GM19023 (cell line): ENCODE measurements around the gene CEACAM5.
"Not testable (repeated sequence)": the region's sequence is repeated elsewhere in the genome, so short reads cannot be mapped to it uniquely, and the experiment has no call there.

Source experiments
- ATAC-seq: cut with Tn5 transposase; IDR thresholded peaks from one replicate; pipeline ENCODE4 v1.9.1; 2021; ENCODE audit warnings: mild to moderate bottlenecking, moderate library complexity; ENCODE audit not compliant: unreplicated experiment

CEACAM5 gene

DNA sequence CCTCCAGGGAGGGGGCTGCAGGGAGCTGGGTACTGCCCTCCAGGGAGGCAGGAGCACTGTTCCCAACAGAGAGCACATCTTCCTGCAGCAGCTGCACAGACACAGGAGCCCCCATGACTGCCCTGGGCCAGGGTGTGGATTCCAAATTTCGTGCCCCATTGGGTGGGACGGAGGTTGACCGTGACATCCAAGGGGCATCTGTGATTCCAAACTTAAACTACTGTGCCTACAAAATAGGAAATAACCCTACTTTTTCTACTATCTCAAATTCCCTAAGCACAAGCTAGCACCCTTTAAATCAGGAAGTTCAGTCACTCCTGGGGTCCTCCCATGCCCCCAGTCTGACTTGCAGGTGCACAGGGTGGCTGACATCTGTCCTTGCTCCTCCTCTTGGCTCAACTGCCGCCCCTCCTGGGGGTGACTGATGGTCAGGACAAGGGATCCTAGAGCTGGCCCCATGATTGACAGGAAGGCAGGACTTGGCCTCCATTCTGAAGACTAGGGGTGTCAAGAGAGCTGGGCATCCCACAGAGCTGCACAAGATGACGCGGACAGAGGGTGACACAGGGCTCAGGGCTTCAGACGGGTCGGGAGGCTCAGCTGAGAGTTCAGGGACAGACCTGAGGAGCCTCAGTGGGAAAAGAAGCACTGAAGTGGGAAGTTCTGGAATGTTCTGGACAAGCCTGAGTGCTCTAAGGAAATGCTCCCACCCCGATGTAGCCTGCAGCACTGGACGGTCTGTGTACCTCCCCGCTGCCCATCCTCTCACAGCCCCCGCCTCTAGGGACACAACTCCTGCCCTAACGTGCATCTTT is 7.8 kb upstream of the CEACAM5 start:
- ATAC-seq: no peak

DNA sequence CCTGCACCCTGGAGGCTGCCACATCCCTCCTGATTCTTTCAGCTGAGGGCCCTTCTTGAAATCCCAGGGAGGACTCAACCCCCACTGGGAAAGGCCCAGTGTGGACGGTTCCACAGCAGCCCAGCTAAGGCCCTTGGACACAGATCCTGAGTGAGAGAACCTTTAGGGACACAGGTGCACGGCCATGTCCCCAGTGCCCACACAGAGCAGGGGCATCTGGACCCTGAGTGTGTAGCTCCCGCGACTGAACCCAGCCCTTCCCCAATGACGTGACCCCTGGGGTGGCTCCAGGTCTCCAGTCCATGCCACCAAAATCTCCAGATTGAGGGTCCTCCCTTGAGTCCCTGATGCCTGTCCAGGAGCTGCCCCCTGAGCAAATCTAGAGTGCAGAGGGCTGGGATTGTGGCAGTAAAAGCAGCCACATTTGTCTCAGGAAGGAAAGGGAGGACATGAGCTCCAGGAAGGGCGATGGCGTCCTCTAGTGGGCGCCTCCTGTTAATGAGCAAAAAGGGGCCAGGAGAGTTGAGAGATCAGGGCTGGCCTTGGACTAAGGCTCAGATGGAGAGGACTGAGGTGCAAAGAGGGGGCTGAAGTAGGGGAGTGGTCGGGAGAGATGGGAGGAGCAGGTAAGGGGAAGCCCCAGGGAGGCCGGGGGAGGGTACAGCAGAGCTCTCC is 6.9 kb upstream of the CEACAM5 start:
- no peak for ATAC-seq

DNA sequence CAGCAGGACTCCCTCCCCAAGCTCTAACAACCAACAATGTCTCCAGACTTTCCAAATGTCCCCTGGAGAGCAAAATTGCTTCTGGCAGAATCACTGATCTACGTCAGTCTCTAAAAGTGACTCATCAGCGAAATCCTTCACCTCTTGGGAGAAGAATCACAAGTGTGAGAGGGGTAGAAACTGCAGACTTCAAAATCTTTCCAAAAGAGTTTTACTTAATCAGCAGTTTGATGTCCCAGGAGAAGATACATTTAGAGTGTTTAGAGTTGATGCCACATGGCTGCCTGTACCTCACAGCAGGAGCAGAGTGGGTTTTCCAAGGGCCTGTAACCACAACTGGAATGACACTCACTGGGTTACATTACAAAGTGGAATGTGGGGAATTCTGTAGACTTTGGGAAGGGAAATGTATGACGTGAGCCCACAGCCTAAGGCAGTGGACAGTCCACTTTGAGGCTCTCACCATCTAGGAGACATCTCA is 6.2 kb upstream of the CEACAM5 start:
- ATAC-seq: no peak

DNA sequence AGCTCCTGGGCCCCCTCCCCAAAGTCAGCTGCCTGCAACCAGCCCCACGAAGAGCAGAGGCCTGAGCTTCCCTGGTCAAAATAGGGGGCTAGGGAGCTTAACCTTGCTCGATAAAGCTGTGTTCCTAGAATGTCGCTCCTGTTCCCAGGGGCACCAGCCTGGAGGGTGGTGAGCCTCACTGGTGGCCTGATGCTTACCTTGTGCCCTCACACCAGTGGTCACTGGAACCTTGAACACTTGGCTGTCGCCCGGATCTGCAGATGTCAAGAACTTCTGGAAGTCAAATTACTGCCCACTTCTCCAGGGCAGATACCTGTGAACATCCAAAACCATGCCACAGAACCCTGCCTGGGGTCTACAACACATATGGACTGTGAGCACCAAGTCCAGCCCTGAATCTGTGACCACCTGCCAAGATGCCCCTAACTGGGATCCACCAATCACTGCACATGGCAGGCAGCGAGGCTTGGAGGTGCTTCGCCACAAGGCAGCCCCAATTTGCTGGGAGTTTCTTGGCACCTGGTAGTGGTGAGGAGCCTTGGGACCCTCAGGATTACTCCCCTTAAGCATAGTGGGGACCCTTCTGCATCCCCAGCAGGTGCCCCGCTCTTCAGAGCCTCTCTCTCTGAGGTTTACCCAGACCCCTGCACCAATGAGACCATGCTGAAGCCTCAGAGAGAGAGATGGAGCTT is 4.7 kb upstream of the CEACAM5 start:
- ATAC-seq: no peak

DNA sequence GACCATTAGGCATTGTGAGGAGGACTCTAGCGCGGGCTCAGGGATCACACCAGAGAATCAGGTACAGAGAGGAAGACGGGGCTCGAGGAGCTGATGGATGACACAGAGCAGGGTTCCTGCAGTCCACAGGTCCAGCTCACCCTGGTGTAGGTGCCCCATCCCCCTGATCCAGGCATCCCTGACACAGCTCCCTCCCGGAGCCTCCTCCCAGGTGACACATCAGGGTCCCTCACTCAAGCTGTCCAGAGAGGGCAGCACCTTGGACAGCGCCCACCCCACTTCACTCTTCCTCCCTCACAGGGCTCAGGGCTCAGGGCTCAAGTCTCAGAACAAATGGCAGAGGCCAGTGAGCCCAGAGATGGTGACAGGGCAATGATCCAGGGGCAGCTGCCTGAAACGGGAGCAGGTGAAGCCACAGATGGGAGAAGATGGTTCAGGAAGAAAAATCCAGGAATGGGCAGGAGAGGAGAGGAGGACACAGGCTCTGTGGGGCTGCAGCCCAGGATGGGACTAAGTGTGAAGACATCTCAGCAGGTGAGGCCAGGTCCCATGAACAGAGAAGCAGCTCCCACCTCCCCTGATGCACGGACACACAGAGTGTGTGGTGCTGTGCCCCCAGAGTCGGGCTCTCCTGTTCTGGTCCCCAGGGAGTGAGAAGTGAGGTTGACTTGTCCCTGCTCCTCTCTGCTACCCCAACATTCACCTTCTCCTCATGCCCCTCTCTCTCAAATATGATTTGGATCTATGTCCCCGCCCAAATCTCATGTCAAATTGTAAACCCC is 2.8 kb upstream of the CEACAM5 start:
- ATAC-seq: no peak

DNA sequence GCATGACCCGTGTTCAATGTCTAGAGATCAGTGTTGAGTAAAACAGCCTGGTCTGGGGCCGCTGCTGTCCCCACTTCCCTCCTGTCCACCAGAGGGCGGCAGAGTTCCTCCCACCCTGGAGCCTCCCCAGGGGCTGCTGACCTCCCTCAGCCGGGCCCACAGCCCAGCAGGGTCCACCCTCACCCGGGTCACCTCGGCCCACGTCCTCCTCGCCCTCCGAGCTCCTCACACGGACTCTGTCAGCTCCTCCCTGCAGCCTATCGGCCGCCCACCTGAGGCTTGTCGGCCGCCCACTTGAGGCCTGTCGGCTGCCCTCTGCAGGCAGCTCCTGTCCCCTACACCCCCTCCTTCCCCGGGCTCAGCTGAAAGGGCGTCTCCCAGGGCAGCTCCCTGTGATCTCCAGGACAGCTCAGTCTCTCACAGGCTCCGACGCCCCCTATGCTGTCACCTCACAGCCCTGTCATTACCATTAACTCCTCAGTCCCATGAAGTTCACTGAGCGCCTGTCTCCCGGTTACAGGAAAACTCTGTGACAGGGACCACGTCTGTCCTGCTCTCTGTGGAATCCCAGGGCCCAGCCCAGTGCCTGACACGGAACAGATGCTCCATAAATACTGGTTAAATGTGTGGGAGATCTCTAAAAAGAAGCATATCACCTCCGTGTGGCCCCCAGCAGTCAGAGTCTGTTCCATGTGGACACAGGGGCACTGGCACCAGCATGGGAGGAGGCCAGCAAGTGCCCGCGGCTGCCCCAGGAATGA is 1.5 kb upstream of the CEACAM5 start:
- no peak for ATAC-seq

DNA sequence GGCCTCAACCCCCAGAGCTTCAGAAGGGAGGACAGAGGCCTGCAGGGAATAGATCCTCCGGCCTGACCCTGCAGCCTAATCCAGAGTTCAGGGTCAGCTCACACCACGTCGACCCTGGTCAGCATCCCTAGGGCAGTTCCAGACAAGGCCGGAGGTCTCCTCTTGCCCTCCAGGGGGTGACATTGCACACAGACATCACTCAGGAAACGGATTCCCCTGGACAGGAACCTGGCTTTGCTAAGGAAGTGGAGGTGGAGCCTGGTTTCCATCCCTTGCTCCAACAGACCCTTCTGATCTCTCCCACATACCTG is 969 bp upstream of the CEACAM5 start:
- ATAC-seq: no peak

DNA sequence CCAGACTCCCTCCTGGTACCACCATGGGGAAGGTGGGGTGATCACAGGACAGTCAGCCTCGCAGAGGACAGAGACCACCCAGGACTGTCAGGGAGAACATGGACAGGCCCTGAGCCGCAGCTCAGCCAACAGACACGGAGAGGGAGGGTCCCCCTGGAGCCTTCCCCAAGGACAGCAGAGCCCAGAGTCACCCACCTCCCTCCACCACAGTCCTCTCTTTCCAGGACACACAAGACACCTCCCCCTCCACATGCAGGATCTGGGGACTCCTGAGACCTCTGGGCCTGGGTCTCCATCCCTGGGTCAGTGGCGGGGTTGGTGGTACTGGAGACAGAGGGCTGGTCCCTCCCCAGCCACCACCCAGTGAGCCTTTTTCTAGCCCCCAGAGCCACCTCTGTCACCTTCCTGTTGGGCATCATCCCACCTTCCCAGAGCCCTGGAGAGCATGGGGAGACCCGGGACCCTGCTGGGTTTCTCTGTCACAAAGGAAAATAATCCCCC is 505 bp upstream of the CEACAM5 start:
- no peak for ATAC-seq

DNA sequence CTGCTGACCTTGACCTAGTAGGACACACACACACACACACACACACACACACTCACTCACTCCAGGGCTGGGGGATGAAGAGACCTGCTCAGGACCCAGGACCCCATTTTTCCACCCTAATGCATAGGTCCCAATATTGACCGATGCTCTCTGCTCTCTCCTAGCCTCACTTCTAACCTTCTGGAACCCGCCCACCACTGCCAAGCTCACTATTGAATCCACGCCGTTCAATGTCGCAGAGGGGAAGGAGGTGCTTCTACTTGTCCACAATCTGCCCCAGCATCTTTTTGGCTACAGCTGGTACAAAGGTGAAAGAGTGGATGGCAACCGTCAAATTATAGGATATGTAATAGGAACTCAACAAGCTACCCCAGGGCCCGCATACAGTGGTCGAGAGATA is 1.1 kb downstream of the CEACAM5 start:
- ATAC-seq: not testable (repeated sequence)

DNA sequence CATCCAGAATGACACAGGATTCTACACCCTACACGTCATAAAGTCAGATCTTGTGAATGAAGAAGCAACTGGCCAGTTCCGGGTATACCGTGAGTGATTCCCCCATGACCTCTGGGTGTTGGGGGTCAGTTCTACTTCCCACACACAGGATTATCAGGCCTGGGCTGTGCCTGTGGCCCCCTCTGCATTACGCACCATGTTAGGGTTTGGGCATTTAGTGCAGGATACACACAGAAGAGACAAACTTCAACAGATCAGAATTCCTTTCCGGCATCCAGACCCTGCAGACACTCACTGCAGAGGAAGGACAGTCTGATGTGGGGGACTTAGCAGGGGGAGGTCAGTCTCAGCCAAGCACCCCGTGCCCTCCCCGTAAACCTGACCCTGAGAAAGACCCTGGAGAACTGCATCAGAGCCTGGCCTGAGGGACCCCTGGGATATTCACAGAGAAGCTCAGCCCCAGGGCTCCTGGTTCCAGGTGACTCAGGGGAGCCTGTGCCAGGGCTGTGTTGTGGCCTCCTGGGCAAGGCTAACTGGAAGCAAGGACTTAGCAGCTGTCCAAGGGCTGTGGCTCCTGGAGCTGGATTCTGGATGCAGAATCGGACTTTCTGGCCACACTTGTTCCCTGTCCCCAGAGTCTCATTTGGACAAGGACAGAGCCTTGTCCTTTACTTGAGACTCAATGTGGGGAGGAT is 1.7 kb downstream of the CEACAM5 start:
- no peak for ATAC-seq

DNA sequence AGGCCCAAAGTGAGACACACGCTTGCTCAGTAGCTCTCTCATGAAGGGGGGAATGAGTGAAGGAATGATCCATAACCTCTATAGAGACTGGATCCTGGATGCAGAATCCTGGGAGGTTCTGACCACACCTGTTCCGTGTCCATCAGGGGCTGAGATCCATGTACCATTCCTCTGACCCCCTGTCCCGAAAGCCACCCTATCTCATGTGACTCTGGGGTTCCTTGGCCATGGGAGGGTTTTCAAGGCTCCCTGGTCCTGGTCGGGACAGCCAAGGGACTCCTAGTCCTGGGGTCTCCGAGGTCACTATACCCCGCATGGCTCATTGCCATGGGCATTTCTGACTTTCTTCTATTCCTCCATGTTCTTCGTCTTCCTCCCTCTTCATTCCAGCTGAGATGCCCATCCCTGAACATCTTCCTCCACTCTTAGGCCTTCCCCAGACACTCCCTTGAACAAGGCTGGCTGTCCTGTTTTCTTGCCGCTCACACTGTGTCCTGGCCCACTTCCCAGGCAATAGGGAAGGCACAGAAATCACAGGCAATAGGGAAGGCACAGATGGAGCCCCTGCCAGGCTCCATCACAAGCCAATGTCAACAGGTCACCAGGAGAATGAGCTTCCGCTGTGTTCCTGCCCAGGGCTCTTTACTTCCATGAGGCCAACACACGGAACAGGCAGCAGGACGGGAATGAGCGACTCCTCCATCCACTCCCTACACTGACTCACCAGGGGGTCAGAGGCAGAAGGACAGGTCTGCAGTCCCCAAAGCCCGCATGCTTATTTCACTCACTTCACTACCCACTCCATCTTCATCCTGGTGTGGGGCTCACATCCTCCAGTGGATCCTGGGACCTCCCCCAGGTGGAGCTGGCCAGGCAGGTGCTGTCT is 3.2 kb downstream of the CEACAM5 start:
- ATAC-seq: no peak

DNA sequence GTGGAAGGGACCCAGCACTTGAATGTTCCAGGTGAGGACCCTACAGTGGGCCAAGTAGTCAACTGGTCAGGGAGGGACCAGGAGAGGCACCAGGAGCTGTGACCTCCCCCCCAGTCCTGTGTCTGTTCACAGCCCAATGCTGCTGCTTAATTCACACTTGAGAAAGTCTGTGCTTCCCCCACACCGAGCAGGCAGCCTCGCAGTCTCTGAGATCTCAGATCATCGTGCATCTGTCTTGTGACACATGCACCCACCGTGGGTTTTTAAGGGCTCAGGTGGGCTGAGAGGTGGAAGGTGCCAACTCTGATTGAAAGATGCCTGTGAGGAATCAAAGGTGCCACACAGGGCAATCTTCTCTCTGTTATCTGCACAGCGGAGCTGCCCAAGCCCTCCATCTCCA is 6.2 kb downstream of the CEACAM5 start:
- no peak for ATAC-seq

DNA sequence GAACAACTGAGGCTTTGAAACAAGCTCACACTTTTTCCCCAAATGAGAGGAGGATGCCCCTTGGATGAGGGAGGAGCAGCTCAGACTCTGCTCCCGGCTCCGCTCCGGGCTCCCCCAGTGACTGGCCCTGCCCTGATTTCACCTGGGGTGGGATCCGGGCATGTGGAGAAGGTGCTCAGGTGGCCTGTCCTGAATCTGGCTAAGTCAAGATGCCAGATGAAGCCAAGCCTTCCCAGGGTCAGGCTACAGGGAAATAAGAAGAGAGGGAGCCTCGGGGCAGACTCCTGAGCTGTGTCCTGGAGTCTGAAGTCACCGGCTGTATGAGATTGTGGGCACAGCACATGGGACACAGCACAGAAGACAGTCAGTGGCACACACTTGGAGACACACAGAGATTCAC is 10.3 kb downstream of the CEACAM5 start:
- ATAC-seq: no peak

DNA sequence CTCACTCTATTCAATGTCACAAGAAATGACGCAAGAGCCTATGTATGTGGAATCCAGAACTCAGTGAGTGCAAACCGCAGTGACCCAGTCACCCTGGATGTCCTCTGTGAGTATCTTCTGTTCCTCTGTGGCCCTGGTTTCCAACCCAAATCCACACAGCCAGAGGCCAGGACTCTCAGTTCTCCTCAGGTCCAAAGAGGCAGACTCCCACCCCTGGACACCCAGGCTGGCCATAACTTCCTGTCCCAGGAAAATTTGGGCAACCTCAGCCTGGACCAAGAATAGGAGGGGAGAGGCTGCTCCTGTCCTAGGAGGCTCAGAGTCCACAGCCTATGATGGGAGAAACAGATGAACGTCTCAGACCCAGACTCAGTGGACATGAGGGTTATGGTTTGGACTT is 11.7 kb downstream of the CEACAM5 start:
- no peak for ATAC-seq

DNA sequence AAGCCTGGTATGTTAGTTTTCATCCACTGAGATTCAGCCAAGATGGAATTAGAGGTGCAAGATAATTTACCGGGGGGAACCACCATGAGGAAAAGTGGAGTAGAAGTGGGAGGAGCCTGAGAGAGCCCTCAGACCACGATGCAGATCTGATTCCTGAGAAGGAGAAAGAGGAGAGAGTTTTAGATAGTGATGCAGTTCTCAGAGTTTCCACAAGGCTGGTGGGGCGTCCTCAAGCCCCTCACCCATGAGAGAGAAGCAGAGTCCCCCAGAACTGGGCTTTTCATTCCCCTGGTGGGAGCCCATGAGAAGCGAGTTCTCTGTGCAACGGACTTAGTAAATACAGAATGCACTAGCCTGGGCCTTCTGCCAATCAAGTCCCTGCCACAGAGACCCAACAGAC is 18.1 kb downstream of the CEACAM5 start:
- ATAC-seq: no peak

DNA sequence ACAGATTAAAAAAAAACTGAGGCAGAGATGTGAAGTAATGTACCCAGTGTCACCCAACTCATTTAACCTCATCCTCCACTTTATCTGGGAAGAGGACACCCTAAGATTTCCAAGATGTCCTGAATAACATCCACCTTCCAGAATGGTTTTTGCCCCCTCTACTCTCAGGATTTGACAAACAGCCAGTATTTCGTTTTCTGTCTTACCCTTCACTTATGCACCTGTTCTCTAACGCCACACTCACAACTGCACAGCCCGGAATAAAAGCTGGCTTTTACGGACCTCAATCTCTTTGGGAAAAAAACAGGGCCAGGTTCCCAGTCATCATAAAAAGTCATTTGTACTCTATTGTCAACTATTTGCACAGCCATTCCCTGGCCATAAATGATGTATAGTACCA is 25.7 kb downstream of the CEACAM5 start:
- ATAC-seq: no peak

DNA sequence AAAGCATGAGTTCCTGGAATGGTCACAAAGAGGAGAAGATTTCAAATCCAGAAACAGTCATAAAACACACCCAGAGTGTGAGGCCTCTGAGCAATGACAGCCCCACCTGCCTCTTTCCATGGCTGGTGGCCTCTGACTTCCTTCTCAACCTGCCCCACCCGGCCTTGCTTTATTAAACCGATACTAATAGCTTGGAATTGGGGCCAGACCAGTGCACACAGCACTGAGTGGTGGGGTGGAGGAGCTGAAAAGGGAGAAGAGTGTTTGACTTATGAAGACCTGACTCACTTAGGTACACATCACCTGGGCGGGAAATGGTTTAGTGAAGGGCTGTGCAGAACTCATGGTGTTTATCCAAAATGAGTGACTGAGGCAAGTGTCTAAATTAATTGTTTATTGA is 26.2 kb downstream of the CEACAM5 start:
- no peak for ATAC-seq

DNA sequence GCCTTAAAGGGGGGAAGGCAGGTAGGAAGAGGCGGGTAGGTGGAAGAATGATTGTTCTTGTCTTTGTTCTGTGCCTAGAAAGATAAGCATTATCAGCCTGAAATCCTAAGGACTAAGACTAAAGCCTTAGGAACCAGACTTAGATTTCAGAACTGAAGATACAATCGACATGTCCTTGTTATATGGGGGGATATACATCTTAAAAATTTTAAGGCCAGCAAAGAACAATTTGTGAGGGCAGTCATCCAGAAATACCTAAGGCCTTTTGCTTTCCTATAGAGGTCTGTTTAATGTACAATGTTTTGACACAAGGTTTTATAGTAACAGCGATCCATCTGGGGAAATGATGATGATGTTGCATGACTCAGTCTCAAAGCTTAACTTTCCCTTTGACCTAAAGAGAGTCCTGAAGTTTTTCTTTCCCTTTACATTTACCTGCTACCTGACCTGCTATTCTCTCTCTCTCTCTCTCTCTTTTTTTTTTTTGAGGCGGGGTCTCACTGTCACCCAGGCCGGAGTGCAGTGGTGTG is 26.7 kb downstream of the CEACAM5 start:
- ATAC-seq: no peak

DNA sequence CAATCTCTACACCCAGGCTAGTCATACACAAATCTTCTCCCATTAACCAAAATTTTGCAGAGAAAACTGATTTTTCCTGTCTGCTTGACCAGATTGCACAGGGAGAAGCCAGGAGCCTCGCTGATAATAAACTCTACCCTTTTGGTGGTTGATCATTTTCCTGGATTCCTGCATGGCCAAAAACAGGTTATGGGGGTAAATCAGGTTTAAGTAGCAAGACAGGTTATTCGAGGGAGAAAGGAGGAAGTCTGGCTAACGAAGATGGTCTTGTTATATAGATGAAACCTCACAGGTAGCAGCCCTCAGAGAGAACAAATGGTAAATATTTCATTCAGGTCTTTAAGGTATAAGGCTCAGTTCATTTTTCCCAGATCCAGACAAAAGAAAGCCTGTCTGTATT is 30.9 kb downstream of the CEACAM5 start:
- ATAC-seq: no peak
